ENCODE results near the gene ARL8B.
"Not testable (repeated sequence)": the region's sequence is repeated elsewhere in the genome, so short reads cannot be mapped to it uniquely, and the experiment has no call there.

ARL8B gene

GRCh38 chr3:5145120-5145519 is 23.0 kb downstream of the ARL8B start:
- H3K9me3 ChIP-seq (ENCODE audit: control insufficient read depth, insufficient read depth, low read length), result peaks cover 17% of the 10 kb centered on the region; the same call in 1 of the 2 replicates
- peaks cover 3% of the 10 kb centered on the region for H3K36me3 ChIP-seq (ENCODE audit: insufficient read depth, low read length)
- no peaks in the 10 kb centered on the region for H3K4me1 ChIP-seq (ENCODE audit: insufficient read depth, low read length)
- H3K9ac ChIP-seq (ENCODE audit: low read depth, low read length), result no peak overlapping the region

- H3K36me3 ChIP-seq (ENCODE audit: insufficient read depth, low read length); H3K4me1 ChIP-seq (ENCODE audit: insufficient read depth, low read length); H3K9ac ChIP-seq (ENCODE audit: low read depth, low read length): not testable (repeated sequence)
- peaks cover 17% of the 10 kb centered on the region; the same call in 1 of the 2 replicates for H3K9me3 ChIP-seq (ENCODE audit: control insufficient read depth, insufficient read depth, low read length)
These were observed 25.1 kb downstream of the ARL8B start for GRCh38 chr3:5147152-5147551.

GRCh38 chr3:5149306-5149880 is 27.3 kb downstream of the ARL8B start:
- Histone ChIP-seq H3K4me1 (ENCODE audit: insufficient read depth, low read length) (no peaks in the 10 kb centered on the region), H3K9me3 (ENCODE audit: control insufficient read depth, insufficient read depth, low read length) (peaks cover 5% of the 10 kb centered on the region; the same call in 1 of the 2 replicates), H3K9ac (ENCODE audit: low read depth, low read length) (no peak overlapping the region), H3K36me3 (ENCODE audit: insufficient read depth, low read length) (no peaks in the 10 kb centered on the region)

- Histone ChIP-seq H3K36me3 (ENCODE audit: insufficient read depth, low read length) (no peaks in the 10 kb centered on the region), H3K9ac (ENCODE audit: low read depth, low read length) (no peak overlapping the region), H3K9me3 (ENCODE audit: control insufficient read depth, insufficient read depth, low read length) (no peaks in the 10 kb centered on the region; the same call in 1 of the 2 replicates), H3K4me1 (ENCODE audit: insufficient read depth, low read length) (no peaks in the 10 kb centered on the region)
These were observed 29.5 kb downstream of the ARL8B start for GRCh38 chr3:5151586-5151985.

GRCh38 chr3:5153074-5153473 is 31.0 kb downstream of the ARL8B start:
- H3K36me3 ChIP-seq (ENCODE audit: insufficient read depth, low read length), result no peaks in the 10 kb centered on the region
- H3K4me1 ChIP-seq (ENCODE audit: insufficient read depth, low read length), result no peaks in the 10 kb centered on the region
- no peak overlapping the region for H3K9ac ChIP-seq (ENCODE audit: low read depth, low read length)
- no peaks in the 10 kb centered on the region for H3K9me3 ChIP-seq (ENCODE audit: control insufficient read depth, insufficient read depth, low read length)

- Histone ChIP-seq H3K9ac (ENCODE audit: low read depth, low read length) (no peak overlapping the region), H3K4me1 (ENCODE audit: insufficient read depth, low read length) (0 out of 2 replicates have a peak, but pooled peaks cover 4% of the 10 kb centered on the region), H3K9me3 (ENCODE audit: control insufficient read depth, insufficient read depth, low read length) (no peaks in the 10 kb centered on the region), H3K36me3 (ENCODE audit: insufficient read depth, low read length) (no peaks in the 10 kb centered on the region)
These were observed 33.1 kb downstream of the ARL8B start for GRCh38 chr3:5155241-5155640.

- H3K36me3 ChIP-seq (ENCODE audit: insufficient read depth, low read length), result no peaks in the 10 kb centered on the region
- H3K4me1 ChIP-seq (ENCODE audit: insufficient read depth, low read length), result peaks cover 23% of the 10 kb centered on the region
- no peaks in the 10 kb centered on the region for H3K9me3 ChIP-seq (ENCODE audit: control insufficient read depth, insufficient read depth, low read length)
- no peak overlapping the region for H3K9ac ChIP-seq (ENCODE audit: low read depth, low read length)
These were observed 38.2 kb downstream of the ARL8B start for GRCh38 chr3:5160321-5160720.

- Histone ChIP-seq H3K9me3 (ENCODE audit: control insufficient read depth, insufficient read depth, low read length) (no peaks in the 10 kb centered on the region), H3K9ac (ENCODE audit: low read depth, low read length) (no peak overlapping the region), H3K4me1 (ENCODE audit: insufficient read depth, low read length) (peaks cover 23% of the 10 kb centered on the region), H3K36me3 (ENCODE audit: insufficient read depth, low read length) (no peaks in the 10 kb centered on the region)
These were observed 39.1 kb downstream of the ARL8B start for GRCh38 chr3:5160940-5161858.

- no peaks in the 10 kb centered on the region for H3K36me3 ChIP-seq (ENCODE audit: insufficient read depth, low read length)
- H3K9me3 ChIP-seq (ENCODE audit: control insufficient read depth, insufficient read depth, low read length), result no peaks in the 10 kb centered on the region
- H3K9ac ChIP-seq (ENCODE audit: low read depth, low read length), result no peak overlapping the region
- H3K4me1 ChIP-seq (ENCODE audit: insufficient read depth, low read length), result peaks cover 27% of the 10 kb centered on the region
These were observed 40.0 kb downstream of the ARL8B start for GRCh38 chr3:5162102-5162501.

- no peaks in the 10 kb centered on the region for H3K9me3 ChIP-seq (ENCODE audit: control insufficient read depth, insufficient read depth, low read length)
- H3K4me1 ChIP-seq (ENCODE audit: insufficient read depth, low read length), result peaks cover 21% of the 10 kb centered on the region
- H3K9ac ChIP-seq (ENCODE audit: low read depth, low read length), result no peak overlapping the region
- no peaks in the 10 kb centered on the region for H3K36me3 ChIP-seq (ENCODE audit: insufficient read depth, low read length)
These were observed 43.6 kb downstream of the ARL8B start for GRCh38 chr3:5165698-5166097.

- Histone ChIP-seq H3K9ac (ENCODE audit: low read depth, low read length) (no peak overlapping the region), H3K4me1 (ENCODE audit: insufficient read depth, low read length) (peaks cover 9% of the 10 kb centered on the region), H3K36me3 (ENCODE audit: insufficient read depth, low read length) (no peaks in the 10 kb centered on the region), H3K9me3 (ENCODE audit: control insufficient read depth, insufficient read depth, low read length) (no peaks in the 10 kb centered on the region)
These were observed 44.8 kb downstream of the ARL8B start for GRCh38 chr3:5166846-5167245.

GRCh38 chr3:5168110-5168509 is 46.0 kb downstream of the ARL8B start:
- H3K4me1 ChIP-seq (ENCODE audit: insufficient read depth, low read length), result peaks cover 4% of the 10 kb centered on the region

GRCh38 chr3:5169807-5170206 is 47.7 kb downstream of the ARL8B start:
- Histone ChIP-seq H3K9ac (ENCODE audit: low read depth, low read length) (no peak overlapping the region), H3K9me3 (ENCODE audit: control insufficient read depth, insufficient read depth, low read length) (no peaks in the 10 kb centered on the region), H3K4me1 (ENCODE audit: insufficient read depth, low read length) (peaks cover 4% of the 10 kb centered on the region), H3K36me3 (ENCODE audit: insufficient read depth, low read length) (no peaks in the 10 kb centered on the region)

More at GRCh38 chr3:5168110-5168509, 46.0 kb downstream of the ARL8B start:
- Histone ChIP-seq H3K9ac (ENCODE audit: low read depth, low read length) (no peak overlapping the region), H3K36me3 (ENCODE audit: insufficient read depth, low read length) (no peaks in the 10 kb centered on the region), H3K9me3 (ENCODE audit: control insufficient read depth, insufficient read depth, low read length) (no peaks in the 10 kb centered on the region)

- peaks cover 4% of the 10 kb centered on the region for H3K4me1 ChIP-seq (ENCODE audit: insufficient read depth, low read length)
- H3K9me3 ChIP-seq (ENCODE audit: control insufficient read depth, insufficient read depth, low read length), result no peaks in the 10 kb centered on the region
- no peaks in the 10 kb centered on the region; the same call in 1 of the 2 replicates for H3K36me3 ChIP-seq (ENCODE audit: insufficient read depth, low read length)
- H3K9ac ChIP-seq (ENCODE audit: low read depth, low read length), result no peak overlapping the region
These were observed 48.9 kb downstream of the ARL8B start for GRCh38 chr3:5170975-5171374.

GRCh38 chr3:5172018-5172417 is 49.9 kb downstream of the ARL8B start:
- H3K9ac ChIP-seq (ENCODE audit: low read depth, low read length), result no peak overlapping the region
- no peaks in the 10 kb centered on the region for H3K4me1 ChIP-seq (ENCODE audit: insufficient read depth, low read length)
- H3K36me3 ChIP-seq (ENCODE audit: insufficient read depth, low read length), result no peaks in the 10 kb centered on the region; the same call in 1 of the 2 replicates
- H3K9me3 ChIP-seq (ENCODE audit: control insufficient read depth, insufficient read depth, low read length), result no peaks in the 10 kb centered on the region
